Type B pancreatic cell (in vitro differentiated cells): ENCODE measurements around the gene PHC3. TPM values are rescaled to one million over a fixed set of nuclear protein-coding genes. Genes with fewer than 3 reads are reported as not detected.
"Not testable (repeated sequence)": the region's sequence is repeated elsewhere in the genome, so short reads cannot be mapped to it uniquely, and the experiment has no call there.

Source experiments
- DNase-seq: peaks from one replicate; pipeline ENCODE4 v3.0.0; 2021; ENCODE audit warnings: mixed read lengths; ENCODE audit not compliant: unreplicated experiment; ENCODE audit errors: extremely low spot score
- H3K27ac Mint-ChIP-seq: 2 replicates; pipeline ENCODE4 v1.8.0; 2021; ENCODE audit warnings: mild to moderate bottlenecking, mixed read lengths
- H3K27me3 Mint-ChIP-seq: 2 replicates; pipeline ENCODE4 v1.8.0; 2021; ENCODE audit warnings: mixed read lengths
- H3K36me3 Mint-ChIP-seq: 2 replicates; pipeline ENCODE4 v1.8.0; 2021; ENCODE audit warnings: mixed read lengths
- H3K4me1 Mint-ChIP-seq: one replicate; pipeline ENCODE4 v1.8.0; 2021; ENCODE audit warnings: mixed read lengths; ENCODE audit not compliant: unreplicated experiment
- H3K4me3 Mint-ChIP-seq: 2 replicates; pipeline ENCODE4 v1.8.0; 2021; ENCODE audit warnings: mild to moderate bottlenecking, mixed read lengths
- H3K9me3 Mint-ChIP-seq: 2 replicates; pipeline ENCODE4 v1.8.0; 2021; ENCODE audit warnings: mixed read lengths
- total RNA-seq: library from RNA; stranded (reverse); gene quantifications from 2 replicates; pipeline ENCODE4 v1.2.1, GENCODE V29; 2021; ENCODE audit warnings: low replicate concordance
- TF ChIP-seq, protein P1 (sequence below): fragments of 200-600 bp; sonication (generic); conservative IDR thresholded peaks from 2 replicates; pipeline ENCODE4 v1.5.0; 2021; ENCODE audit warnings: antibody characterized with exemption, mild to moderate bottlenecking

The PHC3 gene
- total RNA-seq, 1 donor from 2014 or later = 49.3 TPM

DNA sequence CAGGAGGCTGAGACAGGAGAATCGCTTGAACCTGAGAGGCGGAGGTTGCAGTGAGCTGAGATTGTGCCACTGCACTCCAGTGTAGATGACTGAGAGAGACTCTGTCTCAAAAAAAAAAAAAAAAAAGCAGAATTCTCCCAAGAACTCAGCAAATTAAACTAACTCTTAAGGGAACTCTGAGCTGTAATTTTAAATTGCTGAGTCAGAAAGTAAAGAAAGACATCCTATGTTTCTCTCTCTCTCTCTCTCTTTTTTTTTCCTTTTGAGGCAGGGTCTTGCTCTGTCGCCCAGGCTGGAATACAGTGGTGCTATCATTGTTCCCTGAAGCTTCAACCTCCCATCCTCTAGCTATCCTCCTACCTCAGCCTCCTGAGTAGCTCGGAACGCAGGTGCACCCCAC, 20.0 kb upstream of the PHC3 start:
- Mint-ChIP-seq H3K27me3 (no peaks in the 10 kb centered on the region), H3K9me3 (no peaks in the 10 kb centered on the region), H3K27ac (no peak overlapping the region), H3K36me3 (no peaks in the 10 kb centered on the region), H3K4me1 (peaks cover 21% of the 10 kb centered on the region), H3K4me3 (no peak overlapping the region)
- no peak for DNase-seq
- TF ChIP-seq, protein P1, sequence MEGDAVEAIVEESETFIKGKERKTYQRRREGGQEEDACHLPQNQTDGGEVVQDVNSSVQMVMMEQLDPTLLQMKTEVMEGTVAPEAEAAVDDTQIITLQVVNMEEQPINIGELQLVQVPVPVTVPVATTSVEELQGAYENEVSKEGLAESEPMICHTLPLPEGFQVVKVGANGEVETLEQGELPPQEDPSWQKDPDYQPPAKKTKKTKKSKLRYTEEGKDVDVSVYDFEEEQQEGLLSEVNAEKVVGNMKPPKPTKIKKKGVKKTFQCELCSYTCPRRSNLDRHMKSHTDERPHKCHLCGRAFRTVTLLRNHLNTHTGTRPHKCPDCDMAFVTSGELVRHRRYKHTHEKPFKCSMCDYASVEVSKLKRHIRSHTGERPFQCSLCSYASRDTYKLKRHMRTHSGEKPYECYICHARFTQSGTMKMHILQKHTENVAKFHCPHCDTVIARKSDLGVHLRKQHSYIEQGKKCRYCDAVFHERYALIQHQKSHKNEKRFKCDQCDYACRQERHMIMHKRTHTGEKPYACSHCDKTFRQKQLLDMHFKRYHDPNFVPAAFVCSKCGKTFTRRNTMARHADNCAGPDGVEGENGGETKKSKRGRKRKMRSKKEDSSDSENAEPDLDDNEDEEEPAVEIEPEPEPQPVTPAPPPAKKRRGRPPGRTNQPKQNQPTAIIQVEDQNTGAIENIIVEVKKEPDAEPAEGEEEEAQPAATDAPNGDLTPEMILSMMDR = no peak

DNA sequence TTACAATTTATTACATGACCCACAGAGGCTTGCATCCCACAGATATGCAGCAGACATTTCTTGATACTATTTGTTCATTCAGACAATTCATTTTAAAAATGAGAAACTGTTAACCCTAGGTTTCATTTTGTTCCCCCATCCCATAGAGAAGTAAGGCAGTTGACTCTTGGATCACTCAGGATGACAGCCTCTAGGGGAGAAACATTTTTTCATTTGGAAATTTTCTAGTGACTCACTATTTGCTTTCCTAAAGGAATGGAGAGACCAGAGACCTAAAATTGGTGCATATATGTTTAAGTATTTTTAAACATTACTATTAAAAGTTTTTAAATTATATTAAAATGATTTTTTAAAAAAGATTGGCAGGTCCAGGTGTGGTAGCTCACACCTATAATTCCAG, 19.5 kb upstream of the PHC3 start:
- TF ChIP-seq, protein P1 = no peak
- H3K9me3 Mint-ChIP-seq = no peaks in the 10 kb centered on the region
- peaks cover 22% of the 10 kb centered on the region for H3K4me1 Mint-ChIP-seq
- H3K27ac Mint-ChIP-seq = no peak overlapping the region
- no peaks in the 10 kb centered on the region for H3K27me3 Mint-ChIP-seq
- H3K36me3 Mint-ChIP-seq = no peaks in the 10 kb centered on the region
- DNase-seq = no peak
- no peak overlapping the region for H3K4me3 Mint-ChIP-seq

DNA sequence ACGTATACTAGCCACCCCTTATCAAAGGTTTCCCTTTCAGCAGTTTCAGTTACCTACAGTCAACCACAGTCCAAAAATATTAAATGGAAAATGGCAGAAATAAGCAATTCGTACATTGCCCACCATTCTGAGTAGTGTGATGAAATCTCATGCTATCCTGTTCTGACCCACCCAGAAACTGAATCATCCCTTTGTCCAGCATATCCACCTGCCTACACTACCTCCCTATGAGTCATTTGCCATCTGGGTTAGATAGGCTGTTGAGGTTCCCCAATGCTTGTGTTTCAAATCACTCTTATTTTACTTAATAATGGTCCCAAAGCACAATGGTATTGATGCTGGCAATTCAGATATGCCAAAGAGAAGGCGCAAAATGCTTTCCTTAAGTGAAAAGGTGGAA, 15.3 kb upstream of the PHC3 start:
- Mint-ChIP-seq H3K36me3 (no peaks in the 10 kb centered on the region), H3K9me3 (no peaks in the 10 kb centered on the region), H3K4me3 (no peak overlapping the region), H3K27ac (no peak overlapping the region), H3K4me1 (peaks cover 11% of the 10 kb centered on the region), H3K27me3 (no peaks in the 10 kb centered on the region)
- TF ChIP-seq, protein P1 = no peak
- DNase-seq = no peak

DNA sequence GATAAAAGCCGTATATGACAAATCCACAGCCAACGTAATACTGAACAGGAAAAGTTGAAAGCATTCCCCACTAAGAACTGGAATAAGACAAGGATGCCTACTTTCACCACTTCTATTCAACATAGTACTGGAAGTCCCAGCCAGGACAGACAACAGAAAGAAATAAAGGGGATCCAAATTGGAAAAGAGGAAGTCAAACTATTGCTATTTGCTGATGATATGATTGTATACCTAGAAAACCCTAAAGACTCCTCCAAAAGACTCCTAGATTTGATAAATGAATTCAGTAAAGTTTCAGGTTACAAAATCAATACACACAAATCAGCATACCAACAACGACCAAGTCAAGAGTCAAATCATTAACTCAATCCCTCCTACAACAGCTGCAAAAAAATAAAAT, 14.2 kb upstream of the PHC3 start:
- H3K27me3 Mint-ChIP-seq, H3K4me1 Mint-ChIP-seq, DNase-seq, H3K9me3 Mint-ChIP-seq, H3K4me3 Mint-ChIP-seq, H3K36me3 Mint-ChIP-seq: not testable (repeated sequence)
- H3K27ac Mint-ChIP-seq = peak overlapping the region; percentile 19

DNA sequence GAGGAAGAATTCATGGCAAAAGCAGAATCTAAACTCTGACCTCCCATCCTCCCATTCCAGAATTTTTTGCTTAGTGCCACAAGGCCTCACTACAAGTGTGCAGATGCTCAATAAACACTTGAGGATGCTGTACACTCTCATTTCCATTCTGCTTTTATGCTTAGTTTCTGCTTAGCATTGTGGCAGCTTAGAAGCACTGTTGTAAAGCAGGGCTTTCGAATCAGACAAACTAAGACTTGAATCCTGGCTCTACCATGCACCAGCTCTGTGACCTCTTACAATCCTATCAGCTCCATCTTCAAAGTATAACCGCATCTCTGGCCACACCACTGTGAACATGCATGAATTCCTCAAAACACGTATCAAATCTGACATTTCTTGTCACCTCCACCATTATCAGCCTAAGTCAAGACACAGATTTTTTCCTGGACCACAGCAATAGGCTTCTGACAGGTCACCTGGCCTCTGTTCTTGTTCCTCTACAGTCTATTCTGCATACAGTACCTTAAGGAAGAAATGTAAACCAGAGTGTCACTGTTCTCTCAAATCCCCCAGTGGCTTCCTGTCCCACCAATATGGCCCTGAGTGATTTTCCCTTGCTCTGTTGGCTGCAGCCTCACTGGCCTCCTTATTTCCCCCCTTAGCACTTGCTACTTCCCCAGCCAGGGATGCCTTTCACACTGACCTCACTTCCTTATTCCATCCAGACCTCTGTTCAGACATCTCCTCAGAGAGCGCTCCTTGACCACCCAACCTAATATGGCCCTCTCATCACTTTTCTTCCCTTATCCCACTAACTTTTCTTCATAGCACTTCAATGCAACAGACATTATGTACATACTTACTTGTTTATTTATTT, 8.1 kb upstream of the PHC3 start:
- no peaks in the 10 kb centered on the region for H3K27me3 Mint-ChIP-seq

More for the DNA sequence above, 8.1 kb upstream of the PHC3 start:
- peaks cover 13% of the 10 kb centered on the region for H3K4me1 Mint-ChIP-seq
- no peaks in the 10 kb centered on the region for H3K36me3 Mint-ChIP-seq
- H3K27ac Mint-ChIP-seq = no peak overlapping the region
- TF ChIP-seq, protein P1 = no peak
- DNase-seq = no peak
- H3K4me3 Mint-ChIP-seq = no peak overlapping the region
- no peaks in the 10 kb centered on the region for H3K9me3 Mint-ChIP-seq
